8988T (cell line): ENCODE results near the gene CAMK4.
"Not testable (repeated sequence)": the region's sequence is repeated elsewhere in the genome, so short reads cannot be mapped to it uniquely, and the experiment has no call there.

ENCODE experiments used
- DNase-seq: peaks from one replicate; pipeline ENCODE4 v3.0.0; 2011

The CAMK4 gene

GRCh38 chr5:111320953-111321352 lies 96.8 kb downstream of the CAMK4 start:
- no peak for DNase-seq

DNA sequence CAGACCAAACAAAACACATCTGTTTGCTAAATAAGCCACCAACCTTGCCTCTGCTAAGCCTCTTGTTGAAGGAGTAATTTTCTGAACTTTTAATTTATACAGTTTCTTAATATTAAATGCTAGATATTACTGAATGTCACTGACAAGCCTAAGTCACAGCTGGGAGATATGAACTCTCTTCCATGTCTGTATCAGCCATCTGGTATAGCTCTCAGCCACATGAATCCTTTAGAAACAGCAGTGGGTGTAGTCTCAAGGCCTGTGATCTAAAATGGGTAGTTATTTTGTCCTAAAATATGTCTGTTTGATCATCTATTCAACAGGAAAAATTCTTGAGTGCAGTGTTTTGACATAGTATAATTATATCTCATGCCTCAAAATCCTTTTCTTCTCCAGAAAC lies 97.2 kb downstream of the CAMK4 start:
- DNase-seq: no peak

DNA sequence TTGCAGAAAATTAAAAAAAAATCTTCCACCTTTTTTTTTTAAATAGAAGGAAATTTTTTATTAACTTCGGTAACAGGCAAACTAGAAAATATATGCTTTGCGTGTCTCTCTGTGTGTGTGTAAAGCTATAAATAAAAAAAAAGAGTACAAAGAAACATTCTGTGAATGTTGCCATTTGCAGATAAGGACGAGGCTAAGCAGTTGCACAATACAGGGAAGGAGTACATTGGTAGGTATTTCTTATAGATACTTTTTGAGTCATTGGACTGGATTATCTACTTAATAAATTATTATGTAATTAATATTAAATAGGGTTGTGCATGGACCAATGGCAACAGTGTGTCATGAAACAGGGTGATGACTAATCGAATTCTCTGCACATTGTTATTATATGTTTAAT lies 102.4 kb downstream of the CAMK4 start:
- DNase-seq: no peak

DNA sequence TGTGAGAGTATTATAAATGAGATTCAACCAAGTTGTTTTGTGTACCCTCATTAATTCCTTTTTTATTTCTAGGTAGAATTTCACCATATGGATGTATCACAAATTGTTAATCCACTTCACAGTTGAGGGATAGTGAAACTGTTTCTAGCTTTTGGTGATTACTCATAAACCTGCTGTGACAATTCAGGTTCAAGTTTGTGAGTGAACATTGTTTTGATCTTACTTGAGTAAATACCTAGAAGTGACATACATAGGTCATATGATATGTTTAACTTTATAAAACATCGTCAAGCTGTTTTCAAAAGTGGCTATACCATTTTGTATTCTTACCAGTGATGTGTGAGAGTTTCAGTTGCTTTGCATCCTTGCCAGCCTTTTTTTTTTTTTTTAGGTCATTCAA lies 112.9 kb downstream of the CAMK4 start:
- DNase-seq: no peak

DNA sequence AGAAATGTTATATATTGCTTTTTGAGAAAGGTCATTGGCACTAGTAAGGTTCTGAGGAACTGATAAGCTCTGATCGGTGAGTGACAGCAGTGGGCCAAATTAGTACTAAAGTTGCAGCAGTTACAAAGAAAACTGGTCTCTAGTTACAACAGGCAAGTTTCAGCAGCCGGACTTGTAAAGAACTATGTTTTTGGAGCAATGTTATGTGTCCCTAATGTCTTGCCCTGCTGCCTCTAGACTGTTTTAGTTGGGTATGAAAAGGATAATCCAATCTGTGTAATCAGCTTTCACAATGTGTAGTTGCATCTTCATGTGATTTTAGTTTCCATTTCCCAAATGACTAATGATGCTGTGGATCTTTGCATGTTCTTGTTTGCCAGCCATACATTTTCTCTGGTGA lies 113.5 kb downstream of the CAMK4 start:
- no peak for DNase-seq

GRCh38 chr5:111345731-111346130 lies 121.5 kb downstream of the CAMK4 start:
- DNase-seq: no peak

- no peak for DNase-seq
These were observed 122.8 kb downstream of the CAMK4 start for GRCh38 chr5:111347021-111347420.

- no peak for DNase-seq
These were observed 124.6 kb downstream of the CAMK4 start for GRCh38 chr5:111348661-111349329.

- no peak for DNase-seq
These were observed 125.2 kb downstream of the CAMK4 start for GRCh38 chr5:111349429-111349828.

GRCh38 chr5:111353035-111353434 lies 128.9 kb downstream of the CAMK4 start:
- DNase-seq: no peak

DNA sequence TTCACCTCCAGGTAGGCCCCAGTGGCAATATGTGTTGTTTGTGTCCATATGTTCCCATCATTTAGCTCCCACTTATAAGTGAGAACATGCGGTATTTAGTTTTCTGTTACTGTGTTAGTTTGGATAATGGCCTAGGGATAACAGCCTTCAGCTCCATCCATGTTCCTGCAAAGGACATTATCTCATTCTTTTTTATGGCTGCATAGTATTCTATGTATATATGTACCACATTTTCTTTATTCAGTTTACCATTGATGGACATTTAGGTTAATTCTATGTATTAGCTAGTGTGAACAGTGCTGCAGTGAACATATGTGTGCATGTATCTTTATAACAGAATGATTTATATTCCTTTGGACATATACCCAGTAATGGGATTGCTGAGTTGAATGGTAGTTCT lies 134.5 kb downstream of the CAMK4 start:
- not testable (repeated sequence) for DNase-seq

GRCh38 chr5:111360173-111360572 lies 136.0 kb downstream of the CAMK4 start:
- no peak for DNase-seq

DNA sequence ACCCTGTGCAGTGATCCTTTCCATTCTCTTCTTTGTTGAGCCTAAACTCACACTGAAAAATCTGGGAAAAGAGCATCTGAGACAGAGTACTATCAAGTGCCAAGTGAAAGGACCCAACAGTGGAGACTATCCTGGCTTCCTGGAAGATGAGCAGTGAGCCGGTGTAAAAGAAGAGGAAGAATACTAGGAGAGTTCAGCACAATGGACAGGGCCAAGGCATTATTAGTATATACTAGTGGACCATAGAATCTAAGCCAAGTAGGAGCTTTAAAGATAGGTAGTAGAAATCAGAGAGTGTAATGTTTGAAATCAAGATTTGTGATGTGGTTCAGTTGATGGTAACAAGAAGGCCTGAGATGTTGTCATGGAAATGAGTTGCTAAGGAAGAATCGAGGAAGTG lies 140.8 kb downstream of the CAMK4 start:
- DNase-seq: no peak

DNA sequence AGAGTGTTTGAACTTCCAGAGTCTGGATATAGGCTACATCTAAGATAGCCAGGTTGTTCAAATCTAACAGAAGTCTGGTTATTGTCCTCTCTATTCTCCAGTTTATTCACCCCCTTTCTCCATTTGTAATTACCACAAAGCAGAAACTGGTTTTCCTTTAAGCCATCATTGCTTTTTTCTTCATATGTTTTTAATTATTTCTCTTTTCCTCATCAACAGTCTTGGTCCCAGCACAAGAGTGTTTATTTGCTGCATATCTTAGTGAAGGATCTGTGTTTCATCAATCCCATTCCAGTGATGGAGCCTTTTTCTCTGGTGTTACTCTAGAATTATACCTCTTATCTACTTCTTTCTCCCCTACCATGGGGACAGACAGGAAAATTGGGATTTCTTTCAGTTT lies 142.2 kb downstream of the CAMK4 start:
- no peak for DNase-seq

DNA sequence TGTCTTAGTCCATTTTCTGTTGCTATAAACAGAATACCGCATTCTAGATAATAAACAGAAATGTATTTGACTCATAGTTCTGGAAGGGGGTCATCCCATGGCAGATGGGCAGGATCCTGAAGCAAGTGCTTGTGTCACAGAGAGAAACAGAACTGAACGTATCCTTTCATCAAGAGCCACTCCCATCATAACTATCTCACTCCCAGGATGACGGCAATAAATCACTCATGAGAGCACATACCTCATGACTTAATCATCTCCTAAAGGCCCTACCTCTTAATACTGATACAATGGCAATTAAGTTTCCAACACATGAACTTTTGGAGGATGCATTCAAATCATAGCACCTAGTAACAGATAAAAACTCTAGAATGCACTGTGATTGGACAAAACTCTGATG lies 142.9 kb downstream of the CAMK4 start:
- DNase-seq: no peak

DNA sequence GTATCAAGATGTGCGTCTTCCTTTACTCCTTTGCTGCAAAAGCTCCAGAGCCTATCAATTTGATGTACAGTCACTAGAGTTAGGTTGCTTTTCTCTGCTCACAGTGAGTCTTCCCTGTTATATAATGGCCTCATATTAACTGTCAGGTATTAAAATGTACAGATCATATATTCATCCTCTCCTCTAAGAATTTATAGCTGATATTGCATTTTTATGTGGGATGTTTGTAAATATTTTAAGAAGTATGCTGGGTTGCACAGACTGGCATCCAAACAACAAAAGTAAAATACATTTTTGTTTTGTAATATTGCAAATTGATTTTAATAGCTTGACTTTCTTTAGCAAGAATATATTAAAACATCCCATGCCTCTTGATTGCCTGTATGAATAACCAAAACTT lies 148.6 kb downstream of the CAMK4 start:
- no peak for DNase-seq

- DNase-seq: no peak
These were observed 150.2 kb downstream of the CAMK4 start for GRCh38 chr5:111374380-111374779.

DNA sequence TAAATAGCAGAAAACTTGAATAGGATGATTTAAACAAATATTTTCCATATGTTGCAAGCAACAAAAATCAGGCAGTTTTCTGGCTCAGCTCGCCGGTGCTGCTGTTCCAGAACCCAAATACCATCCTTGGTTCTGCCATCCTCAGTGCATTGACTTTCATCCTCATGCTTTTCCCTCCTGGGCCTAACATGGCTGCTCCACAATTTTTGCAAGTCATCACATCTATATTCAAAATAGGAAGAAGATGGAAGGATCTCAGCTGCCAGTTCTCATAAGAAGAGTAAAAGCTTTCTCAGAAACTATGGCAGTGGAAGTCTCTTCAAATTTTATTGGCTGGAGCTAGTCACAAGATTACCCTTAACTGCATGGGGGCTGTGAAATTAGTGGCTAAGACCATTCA lies 151.5 kb downstream of the CAMK4 start:
- no peak for DNase-seq

- no peak for DNase-seq
These were observed 153.1 kb downstream of the CAMK4 start for GRCh38 chr5:111377306-111377705.

DNA sequence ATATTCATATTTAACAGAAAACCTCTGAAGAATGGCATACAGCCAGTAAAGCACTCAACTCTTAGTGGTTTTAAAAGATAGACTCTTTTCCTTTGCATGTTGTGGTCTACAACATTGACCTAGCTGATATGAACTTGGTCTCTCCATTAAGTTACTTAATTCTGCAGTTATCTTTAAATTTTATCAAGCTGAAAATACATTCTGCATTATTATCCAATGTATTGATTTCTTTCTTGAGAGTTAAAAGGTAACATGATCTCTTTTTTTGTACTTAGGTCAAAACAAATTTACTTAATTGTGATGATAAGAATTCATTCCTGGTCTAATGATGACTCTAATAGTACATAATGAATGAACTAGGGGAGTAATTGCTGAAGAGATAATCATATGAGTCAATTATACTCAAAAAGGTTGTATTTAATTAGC lies 155.2 kb downstream of the CAMK4 start:
- DNase-seq: no peak

GRCh38 chr5:111383288-111383970 lies 159.2 kb downstream of the CAMK4 start:
- DNase-seq: no peak

GRCh38 chr5:111384220-111384619 lies 160.0 kb downstream of the CAMK4 start:
- no peak for DNase-seq

- no peak for DNase-seq
These were observed 160.9 kb downstream of the CAMK4 start for GRCh38 chr5:111385051-111385450.

DNA sequence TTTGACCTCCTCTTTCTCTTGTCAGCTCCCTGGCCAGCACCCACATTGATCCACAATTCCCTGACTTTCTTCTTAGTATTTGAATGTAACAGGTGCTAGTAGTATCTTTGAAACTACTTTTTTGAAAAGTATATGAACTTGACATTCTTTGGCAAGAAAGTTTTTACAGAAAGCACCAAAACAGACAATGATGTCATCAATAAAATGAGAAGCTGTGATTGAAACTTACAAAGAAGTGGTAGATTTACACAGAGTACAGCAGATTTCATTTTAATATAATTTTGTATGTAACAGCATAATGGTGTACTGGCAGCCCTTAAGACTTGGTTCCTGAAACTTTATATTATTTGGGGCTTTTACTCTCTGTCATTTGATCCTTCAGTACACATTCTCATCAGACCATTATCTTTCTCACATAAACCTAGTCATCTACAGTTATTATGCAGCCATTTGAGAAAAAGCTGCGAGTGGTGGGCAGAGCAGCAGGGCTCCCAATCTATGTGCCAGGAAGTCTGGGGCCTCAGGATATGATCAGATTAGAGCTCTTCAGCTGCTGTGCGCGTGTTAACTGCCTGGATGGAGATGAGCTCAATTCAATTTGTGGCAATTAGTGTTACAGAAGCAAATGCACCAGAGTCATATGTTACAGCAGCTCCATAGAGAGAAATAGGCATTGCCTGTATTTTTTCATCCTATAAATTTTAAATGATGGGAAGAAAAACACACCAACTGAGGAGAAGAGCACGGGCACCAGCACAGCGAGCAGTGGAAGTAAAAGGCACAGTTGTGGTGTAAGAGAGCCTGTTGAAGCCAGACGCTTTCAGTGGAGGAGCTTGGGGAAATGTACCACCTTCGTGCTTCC lies 162.0 kb downstream of the CAMK4 start:
- no peak for DNase-seq
